DND-41 (cell line): ENCODE results near the gene ZNF581.

Source experiments
- EZH2 ChIP-seq: IDR thresholded peaks from 3 replicates; pipeline ENCODE4 v1.6.1; 2012; ENCODE audit warnings: borderline replicate concordance, low read depth, mild to moderate bottlenecking, moderate library complexity, low read length, inconsistent platforms; ENCODE audit not compliant: severe bottlenecking
- TF ChIP-seq, protein P1 (sequence below): IDR thresholded peaks from 2 replicates; pipeline ENCODE4 v1.5.1; 2012; ENCODE audit warnings: borderline replicate concordance, low read length, moderate library complexity, mild to moderate bottlenecking; ENCODE audit not compliant: poor library complexity, severe bottlenecking; ENCODE audit errors: extremely low read depth

DNA sequence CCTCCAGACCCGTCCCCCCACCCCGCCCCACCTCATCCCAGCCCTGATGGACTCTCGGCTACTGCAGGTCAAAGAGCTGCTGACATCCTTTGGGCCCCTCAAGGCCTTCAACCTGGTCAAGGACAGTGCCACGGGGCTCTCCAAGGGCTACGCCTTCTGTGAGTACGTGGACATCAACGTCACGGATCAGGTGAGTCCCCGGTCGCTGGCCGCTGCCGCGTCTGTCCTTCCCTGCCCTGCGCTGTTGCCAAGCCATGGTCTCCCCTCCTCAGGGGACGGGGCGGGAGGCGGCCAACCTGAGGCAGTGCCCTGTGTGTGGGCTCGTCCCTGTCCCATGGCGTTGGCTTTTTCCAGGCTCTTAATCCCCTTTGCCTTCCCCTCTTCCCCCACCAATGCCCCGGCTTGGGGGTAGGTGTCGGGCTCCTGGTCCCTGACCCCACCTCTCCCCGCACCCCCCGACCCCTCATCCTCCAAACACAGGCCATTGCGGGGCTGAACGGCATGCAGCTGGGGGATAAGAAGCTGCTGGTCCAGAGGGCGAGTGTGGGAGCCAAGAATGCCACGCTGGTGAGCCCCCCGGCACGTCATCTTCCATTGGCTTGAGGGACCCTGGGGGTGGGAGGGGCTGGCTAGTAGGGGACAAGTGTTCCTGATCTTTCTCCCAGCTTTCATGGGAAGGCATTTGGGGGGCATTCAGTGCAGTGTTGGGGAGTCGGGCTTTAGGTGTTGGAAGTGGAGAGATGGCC is 25.3 kb downstream of the ZNF581 start:
- TF ChIP-seq EZH2: no peak
- TF ChIP-seq, protein P1, sequence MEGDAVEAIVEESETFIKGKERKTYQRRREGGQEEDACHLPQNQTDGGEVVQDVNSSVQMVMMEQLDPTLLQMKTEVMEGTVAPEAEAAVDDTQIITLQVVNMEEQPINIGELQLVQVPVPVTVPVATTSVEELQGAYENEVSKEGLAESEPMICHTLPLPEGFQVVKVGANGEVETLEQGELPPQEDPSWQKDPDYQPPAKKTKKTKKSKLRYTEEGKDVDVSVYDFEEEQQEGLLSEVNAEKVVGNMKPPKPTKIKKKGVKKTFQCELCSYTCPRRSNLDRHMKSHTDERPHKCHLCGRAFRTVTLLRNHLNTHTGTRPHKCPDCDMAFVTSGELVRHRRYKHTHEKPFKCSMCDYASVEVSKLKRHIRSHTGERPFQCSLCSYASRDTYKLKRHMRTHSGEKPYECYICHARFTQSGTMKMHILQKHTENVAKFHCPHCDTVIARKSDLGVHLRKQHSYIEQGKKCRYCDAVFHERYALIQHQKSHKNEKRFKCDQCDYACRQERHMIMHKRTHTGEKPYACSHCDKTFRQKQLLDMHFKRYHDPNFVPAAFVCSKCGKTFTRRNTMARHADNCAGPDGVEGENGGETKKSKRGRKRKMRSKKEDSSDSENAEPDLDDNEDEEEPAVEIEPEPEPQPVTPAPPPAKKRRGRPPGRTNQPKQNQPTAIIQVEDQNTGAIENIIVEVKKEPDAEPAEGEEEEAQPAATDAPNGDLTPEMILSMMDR: no peak
